LNCAP (cell line): ENCODE results near the gene LGR6.

Experiments
- TF ChIP-seq, protein P1 (sequence below): fragments of 450-650 bp; IDR thresholded peaks from 2 replicates; pipeline ENCODE4 v1.5.1; 2017; ENCODE audit warnings: mild to moderate bottlenecking

Gene LGR6

DNA sequence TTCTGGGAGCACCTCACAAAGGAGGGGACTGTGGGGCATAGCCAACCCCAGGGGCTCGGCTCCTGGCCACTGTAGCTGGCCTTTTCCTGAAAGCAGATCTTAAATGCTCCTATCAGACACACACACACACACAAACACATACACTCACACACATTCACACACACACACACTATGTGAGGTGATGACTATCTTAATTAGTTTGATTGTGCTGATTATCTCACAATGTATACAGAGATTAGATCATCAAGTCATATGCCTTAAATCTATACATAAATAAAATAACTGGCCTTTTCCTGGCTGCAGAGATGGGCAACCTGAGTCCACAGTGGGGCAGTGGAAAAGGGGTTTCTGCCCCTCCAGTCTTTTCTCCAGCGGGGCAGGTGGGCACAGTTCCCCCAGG, 27.1 kb downstream of the LGR6 start:
- TF ChIP-seq, protein P1, sequence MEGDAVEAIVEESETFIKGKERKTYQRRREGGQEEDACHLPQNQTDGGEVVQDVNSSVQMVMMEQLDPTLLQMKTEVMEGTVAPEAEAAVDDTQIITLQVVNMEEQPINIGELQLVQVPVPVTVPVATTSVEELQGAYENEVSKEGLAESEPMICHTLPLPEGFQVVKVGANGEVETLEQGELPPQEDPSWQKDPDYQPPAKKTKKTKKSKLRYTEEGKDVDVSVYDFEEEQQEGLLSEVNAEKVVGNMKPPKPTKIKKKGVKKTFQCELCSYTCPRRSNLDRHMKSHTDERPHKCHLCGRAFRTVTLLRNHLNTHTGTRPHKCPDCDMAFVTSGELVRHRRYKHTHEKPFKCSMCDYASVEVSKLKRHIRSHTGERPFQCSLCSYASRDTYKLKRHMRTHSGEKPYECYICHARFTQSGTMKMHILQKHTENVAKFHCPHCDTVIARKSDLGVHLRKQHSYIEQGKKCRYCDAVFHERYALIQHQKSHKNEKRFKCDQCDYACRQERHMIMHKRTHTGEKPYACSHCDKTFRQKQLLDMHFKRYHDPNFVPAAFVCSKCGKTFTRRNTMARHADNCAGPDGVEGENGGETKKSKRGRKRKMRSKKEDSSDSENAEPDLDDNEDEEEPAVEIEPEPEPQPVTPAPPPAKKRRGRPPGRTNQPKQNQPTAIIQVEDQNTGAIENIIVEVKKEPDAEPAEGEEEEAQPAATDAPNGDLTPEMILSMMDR = no peak

DNA sequence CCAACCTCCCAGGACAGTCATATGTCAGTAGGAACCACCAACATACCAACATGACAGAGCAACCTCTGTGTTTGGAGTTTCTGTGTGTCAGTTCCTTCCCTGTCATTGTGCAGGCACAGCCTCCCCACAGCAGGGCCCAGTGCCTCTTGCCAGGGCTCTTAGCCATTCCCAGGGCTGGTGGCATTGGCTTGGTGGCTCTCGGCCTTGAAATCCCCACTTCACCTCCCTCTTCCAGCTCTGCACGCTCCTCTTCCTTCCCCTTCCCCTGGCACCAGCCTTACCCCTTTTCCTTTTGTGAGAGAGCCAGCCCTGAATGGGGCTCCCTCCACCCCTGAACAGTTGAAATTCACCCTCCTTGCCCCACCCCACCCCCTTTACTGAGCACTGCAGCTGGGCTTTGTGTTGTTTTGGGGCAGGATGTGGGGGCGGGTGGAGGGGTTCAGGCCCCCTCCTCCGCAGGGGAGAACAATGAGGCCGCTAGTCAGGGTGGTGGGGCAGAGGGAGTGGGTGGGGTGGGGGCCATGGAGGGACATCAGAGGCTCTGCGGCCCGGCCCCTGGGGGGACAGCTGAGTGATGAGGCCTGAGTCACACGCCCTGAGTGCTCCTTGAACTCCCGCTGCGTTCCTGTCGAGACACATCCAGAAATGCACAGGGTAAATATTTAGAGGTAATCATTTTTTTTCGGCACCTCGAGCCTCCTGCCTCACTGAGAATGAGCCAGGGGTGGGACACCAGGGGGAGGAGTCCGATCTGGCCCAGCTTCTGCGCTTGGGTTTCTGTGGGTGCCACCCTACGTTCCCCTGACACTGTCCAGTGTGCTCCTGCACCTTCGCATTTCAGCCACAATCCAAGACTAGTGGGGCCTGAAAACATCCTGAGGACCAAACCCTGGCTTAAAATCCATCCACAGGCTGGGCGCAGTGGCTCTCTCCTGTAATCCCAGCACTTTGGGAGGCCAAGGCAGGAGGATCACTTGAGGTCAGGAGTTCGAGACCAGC, 28.6 kb downstream of the LGR6 start:
- TF ChIP-seq, protein P1 = no peak

DNA sequence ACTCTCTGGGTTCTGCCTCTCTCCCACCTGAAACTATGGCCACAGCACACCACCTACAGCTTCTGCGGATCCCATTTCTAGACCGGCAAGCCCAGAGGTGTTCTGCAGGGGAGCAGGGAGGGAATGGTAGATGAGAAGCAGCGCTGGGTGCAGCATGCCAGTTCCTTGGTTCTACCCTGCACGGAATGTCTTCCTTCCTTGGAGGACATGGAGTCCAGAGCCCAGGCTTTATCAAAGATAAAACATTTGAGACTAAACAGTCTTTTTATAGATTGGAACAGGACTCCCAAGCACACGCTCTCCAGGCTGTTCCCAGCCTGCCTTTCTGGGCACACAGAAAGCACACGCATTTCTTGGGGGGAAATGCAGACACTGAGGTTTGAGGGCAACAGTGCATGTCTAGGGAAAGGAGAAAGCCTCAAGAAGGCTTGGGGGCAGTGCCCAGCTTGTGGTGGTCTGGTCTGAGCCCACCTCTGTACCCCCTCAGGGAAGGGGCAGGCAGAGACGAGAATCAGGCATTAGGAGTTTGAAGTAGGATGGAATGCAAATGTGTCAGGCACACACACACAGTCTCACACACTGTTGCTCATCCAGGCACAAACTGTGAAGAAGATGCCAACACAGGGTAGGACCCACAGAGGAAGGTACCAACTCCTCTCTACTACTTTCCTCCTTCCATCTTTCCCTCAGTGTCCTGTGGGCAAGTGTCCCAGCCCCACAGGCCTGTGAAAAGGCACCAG, 29.7 kb downstream of the LGR6 start:
- TF ChIP-seq, protein P1 = no peak

DNA sequence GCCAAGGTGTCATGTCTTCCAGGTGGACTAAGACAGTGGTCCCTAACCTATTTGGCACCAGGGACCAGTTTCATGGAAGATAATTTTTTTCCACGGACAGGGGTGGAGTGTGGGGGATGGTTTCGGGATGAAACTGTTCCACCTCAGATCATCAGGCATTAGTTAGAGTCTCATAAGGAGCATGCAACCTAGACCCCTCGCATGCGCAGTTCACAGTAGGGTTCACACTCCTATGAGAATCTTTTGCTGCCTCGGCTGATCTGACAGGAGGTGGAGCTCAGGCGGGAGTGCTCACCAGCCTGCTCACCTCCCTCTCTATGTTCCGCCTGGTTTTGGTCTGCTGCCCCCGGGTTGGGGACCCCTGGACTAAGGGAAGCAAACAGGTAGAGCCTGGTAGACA, 30.9 kb downstream of the LGR6 start:
- TF ChIP-seq, protein P1 = no peak

DNA sequence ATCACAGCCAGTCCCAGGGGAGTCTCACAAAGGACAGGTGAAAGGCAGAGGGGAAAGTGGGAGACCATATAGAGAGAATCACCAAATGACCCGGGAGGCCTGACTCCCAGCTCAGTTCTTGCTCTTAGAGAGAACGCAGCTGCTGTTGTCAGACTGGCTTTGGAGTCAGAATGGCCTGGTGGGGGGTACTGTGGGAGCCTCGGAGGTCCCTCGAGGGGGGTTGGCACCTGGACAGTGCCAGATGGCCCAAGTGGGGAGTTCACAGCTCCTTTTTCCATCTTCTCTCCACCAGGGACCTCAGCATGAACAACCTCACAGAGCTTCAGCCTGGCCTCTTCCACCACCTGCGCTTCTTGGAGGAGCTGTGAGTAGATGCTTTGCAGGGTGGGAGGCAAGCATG, 31.5 kb downstream of the LGR6 start:
- TF ChIP-seq, protein P1 = no peak

DNA sequence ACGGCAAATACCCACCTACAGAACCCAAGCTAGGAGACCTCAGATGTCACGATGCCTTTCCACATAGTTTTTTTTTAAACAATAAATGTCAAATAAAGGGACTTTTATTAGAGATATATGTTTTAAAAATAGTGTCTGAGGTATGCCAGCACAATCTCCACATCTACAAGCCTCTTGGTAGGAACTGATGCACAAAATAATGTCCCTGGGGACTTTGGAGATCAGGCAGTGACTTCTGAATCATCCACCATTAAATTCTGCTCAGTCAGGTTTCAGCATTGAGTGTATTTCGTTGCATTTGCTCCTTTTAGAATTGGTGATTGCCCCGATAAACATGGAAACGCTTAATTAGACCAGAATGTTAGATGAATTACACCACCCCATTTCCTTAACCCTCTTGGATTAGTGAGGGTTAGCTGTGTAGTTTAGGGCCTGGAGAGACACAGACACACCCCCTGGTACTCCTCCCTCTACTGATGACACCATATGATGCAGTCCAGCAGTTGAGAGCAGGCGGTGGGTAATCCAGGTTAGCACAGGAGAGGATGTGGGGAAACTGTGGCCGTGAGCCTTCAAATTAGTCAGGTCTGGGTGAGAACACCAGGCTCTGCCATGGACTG, 33.6 kb downstream of the LGR6 start:
- TF ChIP-seq, protein P1 = no peak

DNA sequence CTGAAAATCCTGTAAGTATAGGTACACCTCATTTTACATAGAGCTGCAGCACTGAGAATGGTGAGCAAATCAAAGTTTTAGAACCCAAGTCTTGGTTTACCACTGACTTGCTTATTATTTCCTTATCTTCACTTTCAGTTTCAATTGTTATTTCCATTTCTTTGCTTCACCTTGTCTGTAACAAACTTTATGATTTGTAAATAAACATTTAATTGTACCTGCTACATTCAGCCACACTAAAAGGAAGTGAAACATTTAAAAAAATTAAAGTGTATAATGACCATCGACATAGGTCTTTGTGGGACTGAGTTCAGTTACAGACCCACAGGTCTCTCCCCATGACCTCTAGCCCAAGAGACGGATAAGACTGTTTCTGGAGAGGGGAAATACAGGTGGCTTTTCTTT, 34.4 kb downstream of the LGR6 start:
- TF ChIP-seq, protein P1 = no peak
